H1 (cell line): ENCODE data around the gene MCC. TPM values are rescaled to one million over a fixed set of nuclear protein-coding genes. Genes with fewer than 3 reads are reported as not detected.
A peak's percentile ranks its signal among the peaks of the same experiment; 100 is the strongest.

Source experiments
- CTCF ChIA-PET: fragments of 300-600 bp; sonication (Branson Sonifier 250); formaldehyde crosslinking; loops from one replicate; lab custom pipeline; 2021; ENCODE audit not compliant: partially characterized antibody; lab: Charles Lee
- POLR2A ChIA-PET: fragments of 300-600 bp; sonication (Branson Sonifier 250); formaldehyde crosslinking; loops from one replicate; lab custom pipeline; 2021; ENCODE audit warnings: inconsistent platforms; ENCODE audit not compliant: partially characterized antibody; lab: Charles Lee
- DNase-seq, 2 experiments: peaks; one replicate each; pipeline versions ENCODE4 v3.0.0 to v3.0.0-alpha.2; 2010 to 2022; ENCODE audit warnings: low spot score in 2 of 2, low read depth in 1 of 2, mixed read lengths in 1 of 2
- FAIRE-seq: peaks from 2 replicates; lab custom pipeline; 2011; peaks lifted over from hg19 to GRCh38; lab: Jason Lieb, UNC
- H2AFZ ChIP-seq: 2 replicates; pipeline ENCODE4 v1.8.1; 2012; ENCODE audit warnings: low read length, inconsistent platforms
- H2AK5ac ChIP-seq: 2 replicates; pipeline ENCODE4 v1.6.1; 2013; ENCODE audit warnings: low read depth, low read length
- H2BK120ac ChIP-seq: replicated peaks from 2 replicates; pipeline ENCODE3; 2013; ENCODE audit warnings: low read depth, low read length, inconsistent platforms
- H2BK12ac ChIP-seq: 2 replicates; pipeline ENCODE4 v1.6.1; 2013; ENCODE audit warnings: low read depth, low read length
- H2BK15ac ChIP-seq: 2 replicates; pipeline ENCODE4 v1.6.1; 2013; ENCODE audit warnings: low read length
- H2BK20ac ChIP-seq: 2 replicates; pipeline ENCODE4 v1.6.1; 2013; ENCODE audit warnings: low read length
- H2BK5ac ChIP-seq: 2 replicates; pipeline ENCODE4 v1.6.1; 2013; ENCODE audit warnings: low read depth, low read length
- H3K14ac ChIP-seq: 2 replicates; pipeline ENCODE4 v1.6.1; 2013; ENCODE audit warnings: inconsistent platforms; ENCODE audit not compliant: insufficient read length
- H3K18ac ChIP-seq: 2 replicates; pipeline ENCODE4 v1.6.1; 2013; ENCODE audit warnings: low read length; ENCODE audit errors: extremely low read depth
- H3K23ac ChIP-seq: 2 replicates; pipeline ENCODE4 v1.6.1; 2013; ENCODE audit warnings: inconsistent platforms; ENCODE audit not compliant: insufficient read length
- H3K23me2 ChIP-seq: 2 replicates; pipeline ENCODE4 v1.6.1; 2013; ENCODE audit warnings: low read depth, low read length
- H3K27ac ChIP-seq: 2 replicates; pipeline ENCODE4 v1.6.1; 2011; ENCODE audit warnings: low read depth, low read length, inconsistent platforms
- H3K27me3 ChIP-seq, 4 experiments: replicated peaks in 1 of 4; 1 replicate in 1 of 4; 2 replicates in 3 of 4; pipeline versions ENCODE4 v1.6.1 to v1.8.1; 2011 to 2013; ENCODE audit warnings: low read length in 3 of 4, mild to moderate bottlenecking in 3 of 4, inconsistent platforms in 2 of 4, mixed read lengths in 2 of 4, moderate library complexity in 1 of 4; ENCODE audit not compliant: control insufficient read depth in 3 of 4, insufficient read depth in 3 of 4; ENCODE audit errors: extremely low read depth in 1 of 4
- H3K36me3 ChIP-seq, 4 experiments: 2 replicates each; pipeline versions ENCODE4 v1.6.1 to v1.8.1; 2011 to 2013; ENCODE audit warnings: mild to moderate bottlenecking in 4 of 4, low read length in 3 of 4, moderate library complexity in 2 of 4, control low read depth in 1 of 4, inconsistent platforms in 1 of 4; ENCODE audit not compliant: insufficient read depth in 4 of 4, control insufficient read depth in 2 of 4
- H3K4ac ChIP-seq: replicated peaks from 2 replicates; pipeline ENCODE3; 2013; ENCODE audit warnings: low read length, low read depth, mixed read lengths, inconsistent platforms; ENCODE audit not compliant: insufficient read length
- H3K4me1 ChIP-seq, 4 experiments: replicated peaks in 1 of 4; 1 replicate in 1 of 4; 2 replicates in 3 of 4; pipeline versions ENCODE4 v1.6.1 to v1.8.1; 2011 to 2013; ENCODE audit warnings: low read length in 3 of 4, inconsistent platforms in 2 of 4, mixed read lengths in 1 of 4; ENCODE audit not compliant: insufficient read depth in 4 of 4, control insufficient read depth in 3 of 4
- H3K4me2 ChIP-seq, 2 experiments: 2 replicates each; pipeline versions ENCODE4 v1.6.1 to v1.8.1; 2011 to 2013; ENCODE audit warnings: low read depth in 2 of 2, low read length in 2 of 2, control low read depth in 1 of 2, inconsistent platforms in 1 of 2, mild to moderate bottlenecking in 1 of 2; ENCODE audit not compliant: insufficient read depth in 1 of 2
- H3K4me3 ChIP-seq, 4 experiments: fragments of 200-600, 300-600 bp in 1 of 4; sonication (generic), shearing (Covaris generic), sonication (Bioruptor Twin) in 1 of 4; 2 replicates each; pipeline versions ENCODE4 v1.5.1 to v1.8.1; 2011 to 2016; ENCODE audit warnings: low read length in 4 of 4, low read depth in 3 of 4, control low read depth in 2 of 4, inconsistent platforms in 2 of 4, mild to moderate bottlenecking in 2 of 4, mixed read lengths in 1 of 4, moderate library complexity in 1 of 4; ENCODE audit not compliant: insufficient read depth in 2 of 4; ENCODE audit errors: extremely low read depth in 1 of 4
- H3K56ac ChIP-seq: replicated peaks from 2 replicates; pipeline ENCODE3; 2013; ENCODE audit warnings: low read depth, mild to moderate bottlenecking, mixed read lengths, low read length, inconsistent platforms; ENCODE audit not compliant: insufficient read length
- H3K79me1 ChIP-seq: 2 replicates; pipeline ENCODE4 v1.6.1; 2013; ENCODE audit warnings: low read depth, low read length, control low read depth
- H3K79me2 ChIP-seq, 2 experiments: 2 replicates each; pipeline versions ENCODE4 v1.6.1 to v1.8.1; 2012 to 2013; ENCODE audit warnings: low read length in 2 of 2, mild to moderate bottlenecking in 2 of 2, inconsistent platforms in 1 of 2; ENCODE audit not compliant: insufficient read depth in 2 of 2, control insufficient read depth in 1 of 2
- H3K9ac ChIP-seq, 4 experiments: replicated peaks in 1 of 4; 1 replicate in 1 of 4; 2 replicates in 3 of 4; pipeline versions ENCODE4 v1.6.1 to v1.8.1; 2011 to 2013; ENCODE audit warnings: low read depth in 3 of 4, low read length in 3 of 4, control low read depth in 2 of 4, mild to moderate bottlenecking in 2 of 4, moderate library complexity in 2 of 4, inconsistent platforms in 1 of 4; ENCODE audit errors: extremely low read depth in 1 of 4
- H3K9me3 ChIP-seq, 2 experiments: 2 replicates each; pipeline versions ENCODE4 v1.6.1 to v1.8.1; 2012 to 2013; ENCODE audit warnings: mild to moderate bottlenecking in 2 of 2, moderate library complexity in 2 of 2, control low read depth in 1 of 2, inconsistent platforms in 1 of 2, low read depth in 1 of 2, low read length in 1 of 2, mixed read lengths in 1 of 2; ENCODE audit not compliant: insufficient read depth in 2 of 2
- H4K20me1 ChIP-seq, 2 experiments: replicated peaks in 1 of 2; 2 replicates each; pipeline versions ENCODE3 to v1.8.1; 2011 to 2013; ENCODE audit warnings: inconsistent platforms in 2 of 2, low read length in 2 of 2, mild to moderate bottlenecking in 1 of 2; ENCODE audit not compliant: insufficient read depth in 2 of 2, control insufficient read depth in 1 of 2
- H4K5ac ChIP-seq: 2 replicates; pipeline ENCODE4 v1.6.1; 2013; ENCODE audit warnings: low read length, low read depth, mixed read lengths, inconsistent platforms; ENCODE audit not compliant: insufficient read length
- H4K8ac ChIP-seq: 2 replicates; pipeline ENCODE4 v1.8.0; 2013; ENCODE audit warnings: mild to moderate bottlenecking, moderate library complexity, low read length, inconsistent platforms; ENCODE audit not compliant: insufficient read depth; ENCODE audit errors: extremely low read depth
- H4K91ac ChIP-seq: replicated peaks from 2 replicates; pipeline ENCODE3; 2013; ENCODE audit warnings: low read length, mixed read lengths, inconsistent platforms; ENCODE audit not compliant: insufficient read length
- CTCF ChIP-seq, 3 experiments: IDR thresholded peaks; 1 replicate in 2 of 3; 2 replicates in 1 of 3; pipeline versions ENCODE4 v1.5.1 to v1.6.1; 2011; ENCODE audit warnings: low read length in 3 of 3, mild to moderate bottlenecking in 3 of 3, inconsistent platforms in 2 of 3, low read depth in 1 of 3, moderate library complexity in 1 of 3; ENCODE audit not compliant: insufficient read depth in 1 of 3; ENCODE audit errors: control extremely low read depth in 1 of 3
- FOSL1 ChIP-seq: IDR thresholded peaks from 2 replicates; pipeline ENCODE4 v1.6.1; 2011; ENCODE audit warnings: mild to moderate bottlenecking, low read depth, low read length, moderate library complexity; ENCODE audit not compliant: insufficient read depth
- PHF8 ChIP-seq: fragments of 200-600 bp; sonication (generic); conservative IDR thresholded peaks from 2 replicates; pipeline ENCODE4 v1.7.1; 2012; ENCODE audit warnings: low read depth, mild to moderate bottlenecking, inconsistent platforms, low read length, moderate library complexity
- RAD21 ChIP-seq, 2 experiments: IDR thresholded peaks in 1 of 2; conservative IDR thresholded peaks in 1 of 2; 2 replicates each; pipeline ENCODE4 v1.6.1; 2011; ENCODE audit warnings: low read depth in 2 of 2, low read length in 2 of 2, improper control_type of control experiment in 1 of 2, inconsistent platforms in 1 of 2, mild to moderate bottlenecking in 1 of 2, moderate library complexity in 1 of 2
- WGBS, 2 experiments: shearing (Covaris generic) in 1 of 2; methylation state at CpG; one replicate each; pipeline versions ENCODE4 v1.1.6 to v1.1.7; 2013 to 2015; ENCODE audit warnings: low lambda C conversion rate in 2 of 2, mixed read lengths in 2 of 2, inconsistent platforms in 1 of 2, low coverage in 1 of 2, missing lambda C conversion rate in 1 of 2; ENCODE audit not compliant: insufficient replicate concordance in 2 of 2, insufficient coverage in 1 of 2, insufficient read length in 1 of 2; ENCODE audit errors: extremely low coverage in 1 of 2, missing lambda C conversion rate in 1 of 2; 5-methylcytosine and 5-hydroxymethylcytosine counted together
- polyA plus RNA-seq, 7 experiments: library from polyadenylated mRNA; depleted of rRNA in 3 of 7; stranded (reverse) in 5 of 7; unstranded in 2 of 7; fragments of >200 nt in 5 of 7; fragments of 200-250 nt in 2 of 7; gene quantifications; 1 replicate in 5 of 7; 2 replicates in 1 of 7; 4 replicates in 1 of 7; pipeline versions ENCODE4 v1.2.1 to v1.2.3, GENCODE V29; 2011 to 2013; ENCODE audit warnings: missing spikeins in 2 of 7, mixed read lengths in 2 of 7
- total RNA-seq: library from RNA; stranded (reverse); fragmentation: NEBNext Ultra II Directional; extraction: Animal tissue kit (Norgen Biotek cat#: 25700); gene quantifications from 2 replicates; pipeline ENCODE4 v1.2.1, GENCODE V29; 2021

MCC gene
- total and polyA plus RNA-seq, 2 of the 8 experiments (the other 6 are each of a cell fraction or from before 2014, with no cell fraction given): 2.6 to 18.3 TPM

- 85% methylated on average over 4 of the region's 4 CpGs; no CpG with 5 or more reads in 1 of the 2 experiments for WGBS, 2 experiments
- H4K20me1 ChIP-seq: no peaks in the 10 kb centered on the region
- H2BK120ac ChIP-seq: no peak overlapping the region
- no peaks in the 10 kb centered on the region for H3K23me2 ChIP-seq
- FAIRE-seq (no peak), DNase-seq (no peak)
- H2BK15ac ChIP-seq: no peak overlapping the region
- H3K14ac ChIP-seq: no peak overlapping the region
- H3K4ac ChIP-seq: no peak overlapping the region
- H2BK12ac ChIP-seq: no peak overlapping the region
- no peaks in the 10 kb centered on the region for H3K79me2 ChIP-seq
- H3K9me3 ChIP-seq: peaks cover 0 to 4% of the 10 kb centered on the region in 2 experiments; a peak in 1 of 4 replicates
- no peak overlapping the region for H2AFZ ChIP-seq
- H3K18ac ChIP-seq: no peak overlapping the region
- H2BK20ac ChIP-seq: no peak overlapping the region
- no peak overlapping the region for H3K4me2 ChIP-seq
- no peak overlapping the region for H3K9ac ChIP-seq
- no peak overlapping the region for H4K5ac ChIP-seq
- H3K27ac ChIP-seq: no peak overlapping the region
- no peaks in the 10 kb centered on the region for H3K27me3 ChIP-seq
- no peak overlapping the region for H4K91ac ChIP-seq
- ChIA-PET CTCF (interaction anchor here (1.0 to 1.9 kb wide), 10 partner anchors 8 to 322 kb away, joined by 3 to 5 read pairs (median 3); partner anchors contain the start of gene YTHDC2), POLR2A (no interaction called here)
- TF ChIP-seq RAD21 (IDR thresholded peaks at IDR 0.05 in 1 of 2, conservative IDR thresholded peaks at IDR 0.05 in 1 of 2; ENCODE audit: low read depth in 2 of 2, low read length in 2 of 2) (peak; percentile 9 to 26; a peak in 3 of 4 replicates), CTCF (IDR thresholded peaks at IDR 0.05; ENCODE audit: control extremely low read depth in 1 of 3, insufficient read depth in 1 of 3, low read depth in 1 of 3, low read length in 3 of 3) (peak; percentile 8 to 14 (median 13); a peak in 2 of 4 replicates), PHF8 (no peak), FOSL1 (no peak)
- no peak overlapping the region for H3K4me3 ChIP-seq
- H4K8ac ChIP-seq: no peak overlapping the region
- H2BK5ac ChIP-seq: no peak overlapping the region
- H3K56ac ChIP-seq: no peak overlapping the region
- no peaks in the 10 kb centered on the region for H3K4me1 ChIP-seq
- no peaks in the 10 kb centered on the region for H3K79me1 ChIP-seq
- H2AK5ac ChIP-seq: no peak overlapping the region
- H3K36me3 ChIP-seq: 0 out of 8 replicates have a peak, but pooled peaks cover 0 to 2% (median 0%) of the 10 kb centered on the region in 4 experiments
- no peak overlapping the region for H3K23ac ChIP-seq
Observed at GRCh38 chr5:113447498-113448050, 40.7 kb downstream of the MCC start.
